Astrocyte of the cerebellum (primary cell): ENCODE measurements around the gene MAGI1.

ENCODE experiments used
- DNase-seq: peaks from one replicate; pipeline ENCODE4 v3.0.0-alpha.2; 2011; ENCODE audit warnings: low read depth
- H3K4me3 ChIP-seq: 2 replicates; pipeline ENCODE4 v1.5.1; 2011; ENCODE audit warnings: mild to moderate bottlenecking, low read depth, low read length, moderate library complexity
- CTCF ChIP-seq: IDR thresholded peaks from 2 replicates; pipeline ENCODE4 v1.5.1; 2012; ENCODE audit warnings: low read length, low read depth, moderate library complexity, mild to moderate bottlenecking; ENCODE audit errors: missing control alignments
- in situ Hi-C: cut with HindIII; loops from 2 replicates; pipeline ENCODE4 v1.10.0; 2017; ENCODE audit warnings: low sequenced_read_pairs

Gene MAGI1

GRCh38 chr3:65995030-65995429, 43.7 kb downstream of the MAGI1 start:
- in situ Hi-C loops = no loop called here
- H3K4me3 ChIP-seq = no peak overlapping the region
- DNase-seq = peak; percentile 23
- no peak for TF ChIP-seq CTCF

DNA sequence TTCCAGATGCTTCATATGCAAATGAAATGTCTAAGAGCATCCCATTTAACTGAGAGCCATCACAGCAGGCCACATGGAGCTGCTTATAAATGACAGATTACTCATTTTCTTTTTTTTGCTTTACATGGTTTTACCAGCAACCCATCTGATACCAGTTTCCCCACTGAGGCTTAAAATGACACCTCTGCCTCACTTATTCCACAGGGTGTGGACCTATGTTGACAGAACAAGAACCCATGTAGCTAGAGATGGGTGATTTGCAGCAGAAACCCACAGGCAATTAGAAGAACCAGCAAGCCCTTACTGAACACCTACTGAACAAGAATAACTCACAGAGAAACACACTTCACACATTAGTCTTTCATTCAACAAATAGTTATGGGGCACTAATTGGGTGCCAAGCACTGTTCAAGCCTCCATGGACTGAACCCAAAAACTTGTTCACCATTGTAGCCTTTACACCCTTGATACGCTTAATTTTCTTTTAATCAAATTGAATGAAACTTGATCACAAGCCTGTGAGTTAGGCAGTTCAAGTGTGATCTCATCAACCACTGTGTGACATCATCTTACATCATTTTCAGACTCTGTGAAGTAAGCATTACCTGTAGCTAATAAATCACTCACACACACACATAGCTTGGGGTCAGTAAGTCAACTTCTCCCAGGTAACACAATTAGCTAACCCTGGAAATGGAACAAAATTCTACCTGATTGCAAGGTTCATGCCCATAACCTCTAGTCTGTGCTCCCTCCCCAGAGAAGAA, 45.4 kb downstream of the MAGI1 start:
- TF ChIP-seq CTCF = no peak
- in situ Hi-C loops = no loop called here
- H3K4me3 ChIP-seq = no peak overlapping the region
- DNase-seq = no peak

DNA sequence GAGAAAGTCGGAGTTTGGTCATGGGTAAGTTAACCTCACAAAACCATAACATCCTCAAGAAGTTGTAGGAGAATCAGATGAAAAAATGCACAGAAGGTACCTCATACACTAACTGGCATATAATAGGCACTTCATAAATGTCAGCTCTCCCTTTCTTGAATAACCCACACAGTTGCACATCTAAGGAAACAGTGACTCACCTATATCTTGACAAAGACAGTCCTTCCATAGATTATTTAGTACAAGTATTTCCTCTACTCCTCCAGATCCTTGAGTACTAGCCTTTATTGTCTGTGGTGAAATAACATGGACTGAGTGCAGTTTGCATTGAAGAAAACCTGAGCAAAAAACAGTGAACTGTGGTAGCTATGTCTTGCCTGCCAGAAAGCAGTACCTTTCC, 46.6 kb downstream of the MAGI1 start:
- no peak overlapping the region for H3K4me3 ChIP-seq
- no peak for TF ChIP-seq CTCF
- in situ Hi-C loops = no loop called here
- no peak for DNase-seq

DNA sequence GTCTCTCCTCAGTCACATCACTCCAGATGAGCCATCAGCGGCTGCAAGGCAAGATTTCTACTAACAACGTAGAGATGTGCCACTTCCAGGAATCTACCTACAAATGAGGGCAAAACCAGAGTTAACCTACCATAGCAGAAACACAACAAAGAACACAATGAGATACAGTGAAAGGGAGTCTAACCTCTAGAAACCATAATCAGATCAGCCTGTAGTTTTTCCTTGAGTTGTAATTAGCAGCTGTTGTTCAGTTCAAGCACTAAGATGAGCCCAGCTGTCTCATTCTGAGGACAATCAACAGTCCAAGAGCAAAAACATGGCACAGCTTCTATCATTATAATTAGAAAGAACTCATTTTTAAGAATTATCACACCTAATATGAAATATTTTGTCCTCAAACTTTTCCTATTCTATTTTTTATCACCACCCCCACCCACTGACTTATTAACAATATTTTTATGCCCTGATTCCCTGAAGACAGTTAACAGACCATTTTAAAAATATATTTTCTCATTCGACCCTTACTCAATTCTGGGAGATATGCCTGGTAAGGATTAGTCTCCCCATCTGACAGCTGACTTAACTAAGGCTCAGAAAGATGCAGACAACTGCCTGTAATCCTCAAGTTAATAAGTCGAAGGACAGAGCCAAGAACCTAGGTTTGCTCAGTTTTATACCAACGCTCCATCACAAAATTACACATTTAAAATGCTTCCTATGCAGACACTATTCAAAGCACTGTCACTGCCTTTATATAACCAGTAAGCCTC, 50.1 kb downstream of the MAGI1 start:
- no peak for TF ChIP-seq CTCF
- H3K4me3 ChIP-seq = no peak overlapping the region
- no peak for DNase-seq
- in situ Hi-C loops = no loop called here

- no peak for DNase-seq
- H3K4me3 ChIP-seq = no peak overlapping the region
- TF ChIP-seq CTCF = no peak
- in situ Hi-C loops = no loop called here
Measured at GRCh38 chr3:65986285-65986684, 52.4 kb downstream of the MAGI1 start.

GRCh38 chr3:65984975-65985374, 53.7 kb downstream of the MAGI1 start:
- no peak overlapping the region for H3K4me3 ChIP-seq
- in situ Hi-C loops = no loop called here
- TF ChIP-seq CTCF = no peak
- DNase-seq = no peak
